Esophagus muscularis mucosa (tissue), 4 donors: ENCODE data around the gene SHC1. TPM values are rescaled to one million over a fixed set of nuclear protein-coding genes. Genes with fewer than 3 reads are reported as not detected.

Experiments used
- DNase-seq: peaks from one replicate; pipeline ENCODE4 v3.0.0-alpha.2; 2017; ENCODE audit errors: extremely low spot score
- H3K27ac ChIP-seq, 4 donors: fragments of 200-600 bp; sonication (generic); replicated peaks in 1 of 4; 1 replicate in 3 of 4; 2 replicates in 1 of 4; pipeline ENCODE4 v1.5.1; 2016 to 2019; ENCODE audit warnings: mild to moderate bottlenecking in 1 of 4
- H3K27me3 ChIP-seq, 4 donors: fragments of 200-600 bp; sonication (generic); one replicate each; pipeline versions ENCODE4 v1.5.1 to v1.6.0; 2016 to 2019
- H3K36me3 ChIP-seq, 4 donors: fragments of 200-600 bp; sonication (generic); one replicate each; pipeline ENCODE4 v1.5.1; 2016 to 2019
- H3K4me1 ChIP-seq, 4 donors: fragments of 200-600 bp; sonication (generic); one replicate each; pipeline ENCODE4 v1.5.1; 2016 to 2019
- H3K4me3 ChIP-seq, 4 donors: fragments of 200-600 bp; sonication (generic); 1 replicate in 2 of 4; 2 replicates in 2 of 4; pipeline ENCODE4 v1.5.1; 2016 to 2019; ENCODE audit warnings: mild to moderate bottlenecking in 4 of 4, moderate library complexity in 1 of 4
- H3K9me3 ChIP-seq, 4 donors: fragments of 200-600 bp; sonication (generic); 1 replicate in 3 of 4; 2 replicates in 1 of 4; pipeline ENCODE4 v1.5.1; 2016 to 2019
- EP300 ChIP-seq: sonication (generic); formaldehyde crosslinking; IDR thresholded peaks from one replicate; pipeline ENCODE4 v1.6.1; 2017; ENCODE audit warnings: antibody characterized with exemption
- POLR2A ChIP-seq: fragments of 450-650 bp; IDR thresholded peaks from one replicate; pipeline ENCODE4 v1.6.1; 2017; ENCODE audit warnings: antibody characterized with exemption, moderate library complexity, mild to moderate bottlenecking, low read depth
- POLR2AphosphoS5 ChIP-seq, 2 donors: sonication (generic); formaldehyde crosslinking; IDR thresholded peaks; one replicate each; pipeline ENCODE4 v1.6.1; 2017; ENCODE audit warnings: antibody characterized with exemption in 2 of 2
- WGBS: methylation state at CpG from one replicate; pipeline ENCODE4 v1.1.5; 2018; 5-methylcytosine and 5-hydroxymethylcytosine counted together
- intact Hi-C: fragments of 100-400 bp; cut with DNase I; formaldehyde crosslinking; loops from one replicate; pipeline ENCODE4 v1.15.1; 2023
- total RNA-seq, 4 donors: library from RNA; depleted of rRNA; stranded (reverse); fragments of >200 nt; gene quantifications; one replicate each; pipeline versions ENCODE4 v1.1.0 to v1.2.1, GENCODE V29; 2016
- TF ChIP-seq, protein P1 (sequence below), 3 experiments: fragments of 200-600 bp in 2 of 3; fragments of 450-650 bp in 1 of 3; sonication (generic) in 2 of 3; IDR thresholded peaks; one replicate each; pipeline ENCODE4 v1.5.1; 2017 to 2019; ENCODE audit warnings: antibody characterized with exemption in 3 of 3, mild to moderate bottlenecking in 2 of 3, moderate library complexity in 1 of 3

SHC1 gene
- total RNA-seq, result 100 to 1,000 TPM in 1 of 4 donors, 10 to 100 TPM in 3; 60.6 to 101 (median 93.4) TPM

DNA sequence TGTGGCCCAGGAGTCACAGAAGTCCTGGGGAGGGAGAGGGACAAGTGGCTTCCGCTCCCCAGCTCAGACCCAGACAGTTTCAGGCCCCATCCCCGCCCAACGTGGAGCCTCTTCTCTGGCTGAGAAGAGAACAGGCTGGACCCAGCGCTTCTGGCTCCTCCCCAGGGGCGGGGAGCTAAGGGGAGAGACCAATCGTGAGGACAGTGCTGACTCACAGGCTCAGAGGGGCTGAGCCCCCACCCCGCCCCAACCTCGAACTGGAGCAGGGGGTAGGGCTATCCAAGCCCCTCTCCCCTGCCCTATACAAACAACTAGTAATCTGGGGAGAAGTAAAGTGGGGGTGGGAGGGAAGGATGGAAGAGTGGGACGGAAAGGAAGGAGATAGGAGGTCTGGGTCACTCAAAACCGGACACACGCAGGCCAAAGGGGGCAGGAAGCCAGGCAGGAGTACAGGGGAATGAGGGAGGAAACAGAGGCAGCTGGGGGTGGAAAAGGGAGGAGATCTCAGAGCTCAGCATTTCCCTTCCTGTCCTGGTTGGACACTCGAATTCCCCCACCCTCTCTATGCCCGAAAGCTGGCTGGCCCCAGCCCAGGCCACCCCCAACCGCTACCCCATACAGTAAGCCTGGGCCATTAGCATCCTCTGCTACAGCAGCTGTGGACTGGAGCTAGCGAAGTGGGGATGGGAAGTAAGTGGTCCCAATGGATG lies at the start of gene SHC1:
Gene SHC1 (minus strand): TSS at position 117 of the 710 bp plus-strand sequence. CDS start 221 bp downstream, outside the sequence.
- TF ChIP-seq, protein P1, sequence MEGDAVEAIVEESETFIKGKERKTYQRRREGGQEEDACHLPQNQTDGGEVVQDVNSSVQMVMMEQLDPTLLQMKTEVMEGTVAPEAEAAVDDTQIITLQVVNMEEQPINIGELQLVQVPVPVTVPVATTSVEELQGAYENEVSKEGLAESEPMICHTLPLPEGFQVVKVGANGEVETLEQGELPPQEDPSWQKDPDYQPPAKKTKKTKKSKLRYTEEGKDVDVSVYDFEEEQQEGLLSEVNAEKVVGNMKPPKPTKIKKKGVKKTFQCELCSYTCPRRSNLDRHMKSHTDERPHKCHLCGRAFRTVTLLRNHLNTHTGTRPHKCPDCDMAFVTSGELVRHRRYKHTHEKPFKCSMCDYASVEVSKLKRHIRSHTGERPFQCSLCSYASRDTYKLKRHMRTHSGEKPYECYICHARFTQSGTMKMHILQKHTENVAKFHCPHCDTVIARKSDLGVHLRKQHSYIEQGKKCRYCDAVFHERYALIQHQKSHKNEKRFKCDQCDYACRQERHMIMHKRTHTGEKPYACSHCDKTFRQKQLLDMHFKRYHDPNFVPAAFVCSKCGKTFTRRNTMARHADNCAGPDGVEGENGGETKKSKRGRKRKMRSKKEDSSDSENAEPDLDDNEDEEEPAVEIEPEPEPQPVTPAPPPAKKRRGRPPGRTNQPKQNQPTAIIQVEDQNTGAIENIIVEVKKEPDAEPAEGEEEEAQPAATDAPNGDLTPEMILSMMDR (IDR thresholded peaks at IDR 0.05), result no peak
- TF ChIP-seq EP300 (peak; percentile 2), POLR2A (peak; percentile 94), POLR2AphosphoS5 (IDR thresholded peaks at IDR 0.05) (peak in 1 of 2 donors; percentile 96)
- peaks cover 7 to 37% (median 28%) of the 10 kb centered on the region in 4 donors for H3K36me3 ChIP-seq
- peak; percentile 97 for DNase-seq
- H3K4me1 ChIP-seq, result peaks cover 58 to 80% (median 66%) of the 10 kb centered on the region in 4 donors
- peak within 1 kb of the TSS; percentile 96 to 98 (median 96) for H3K27ac ChIP-seq
- H3K9me3 ChIP-seq, result no peaks in the 10 kb centered on the region
- H3K27me3 ChIP-seq, result no peaks in the 10 kb centered on the region
- intact Hi-C loops, result no loop called here
- peak within 1 kb of the TSS; percentile 51 to 56 (median 54) for H3K4me3 ChIP-seq
- WGBS, result 8% methylated on average over 10 of the region's 15 CpGs

DNA sequence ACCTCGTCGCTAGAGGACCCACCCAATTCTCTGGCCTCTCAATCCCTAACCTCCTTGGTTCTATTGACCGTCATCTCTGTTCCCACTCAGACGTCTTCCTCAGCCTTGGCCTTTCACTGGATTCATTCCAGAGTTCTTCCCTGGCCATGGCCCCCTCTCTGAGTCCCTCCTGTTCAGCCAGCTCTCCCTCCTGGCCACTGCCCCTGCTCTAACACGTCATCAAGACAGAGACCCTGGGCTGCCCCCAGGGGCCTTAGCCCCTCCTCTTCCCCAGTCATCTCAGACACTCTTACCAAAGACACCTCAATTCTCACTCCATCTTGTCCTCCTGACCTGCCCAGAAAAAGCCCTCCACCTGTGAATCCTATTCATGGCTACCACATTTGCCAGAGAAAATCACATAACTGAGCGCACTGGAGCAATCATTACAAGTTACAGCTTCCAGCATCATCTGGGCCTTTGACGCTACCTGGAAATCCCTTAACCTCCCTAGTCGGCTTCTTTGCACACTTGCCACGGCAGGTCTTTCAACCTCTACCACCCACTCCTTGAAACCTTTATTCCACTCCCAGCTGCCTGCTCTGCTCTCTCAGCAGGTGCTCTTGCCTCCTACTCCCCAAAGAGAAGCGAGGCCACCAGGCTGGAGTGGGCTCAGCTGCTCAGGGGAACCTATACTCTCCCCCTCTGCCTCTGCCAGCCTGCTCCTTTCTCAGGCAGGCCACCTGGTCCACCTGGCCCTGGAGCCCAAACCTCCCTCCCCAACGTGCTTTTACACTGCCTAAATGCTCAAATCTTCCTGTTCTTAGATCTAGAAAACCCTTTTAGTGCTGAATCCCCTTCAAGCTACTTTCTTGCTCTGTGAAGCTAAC lies 49.1 kb upstream of the SHC1 start:
- Histone ChIP-seq H3K36me3 (peaks cover 7 to 21% (median 15%) of the 10 kb centered on the region in 4 donors), H3K4me3 (no peak overlapping the region), H3K27me3 (no peaks in the 10 kb centered on the region), H3K9me3 (no peaks in the 10 kb centered on the region), H3K27ac (no peak overlapping the region), H3K4me1 (peaks cover 16 to 32% (median 25%) of the 10 kb centered on the region in 4 donors)
- TF ChIP-seq POLR2AphosphoS5 (IDR thresholded peaks at IDR 0.05), result no peak
- TF ChIP-seq, protein P1 (IDR thresholded peaks at IDR 0.05), result no peak
- TF ChIP-seq POLR2A, result no peak
- no peak for TF ChIP-seq EP300
- no peak for DNase-seq
- 84% methylated on average over 11 of the region's 11 CpGs for WGBS
- intact Hi-C loops, result loop anchor here (5.0 kb wide), 2 partner anchors 57 to 82 kb away; partner anchors contain the start of genes PMVK and PYGO2

DNA sequence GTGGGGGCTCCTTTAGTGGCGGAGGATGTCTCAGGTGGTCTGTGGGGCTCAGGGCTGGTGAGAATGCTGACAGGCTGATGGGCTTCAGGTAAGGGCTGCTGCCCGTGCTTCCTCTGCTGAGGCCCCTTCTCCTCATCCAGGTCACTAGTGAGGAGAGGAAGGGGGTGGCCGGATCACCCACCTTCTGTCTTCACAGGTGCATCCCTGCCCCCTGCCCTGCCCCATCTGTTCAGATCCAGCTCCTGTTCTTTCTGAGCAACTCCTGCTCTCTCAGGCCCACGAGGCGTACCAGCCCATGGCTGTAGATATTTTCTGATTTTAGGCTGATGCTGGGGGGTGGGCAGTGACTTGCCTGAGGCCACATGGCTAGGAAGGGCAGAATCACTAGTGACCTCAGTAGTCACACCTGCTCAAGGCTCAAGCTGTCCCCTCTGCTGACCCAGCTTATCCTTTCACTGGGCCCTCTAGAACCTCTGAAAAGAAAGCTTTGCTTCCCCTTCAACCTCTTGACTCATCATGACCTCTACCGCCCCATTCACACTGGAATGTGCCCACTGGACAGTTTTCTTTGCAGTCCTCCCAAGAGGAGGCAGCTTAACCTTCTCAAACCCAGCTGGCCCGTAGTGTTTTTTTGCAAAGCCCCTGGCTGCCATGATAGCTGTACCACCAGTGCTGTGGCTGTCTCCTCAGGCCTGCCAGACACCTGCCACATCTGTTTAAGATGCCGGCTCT lies 48.2 kb upstream of the SHC1 start:
- Histone ChIP-seq H3K9me3 (no peaks in the 10 kb centered on the region), H3K36me3 (peaks cover 9 to 29% (median 23%) of the 10 kb centered on the region in 4 donors), H3K4me1 (peaks cover 17 to 39% (median 27%) of the 10 kb centered on the region in 4 donors), H3K27me3 (no peaks in the 10 kb centered on the region), H3K4me3 (no peak overlapping the region), H3K27ac (peak overlapping the region in 3 of 4 donors; percentile 89 to 92 (median 90))
- no peak for DNase-seq
- TF ChIP-seq, protein P1 (IDR thresholded peaks at IDR 0.05), result no peak
- TF ChIP-seq POLR2AphosphoS5 (IDR thresholded peaks at IDR 0.05), result no peak
- no peak for TF ChIP-seq POLR2A
- no peak for TF ChIP-seq EP300
- intact Hi-C loops, result loop anchor here (5.0 kb wide), 2 partner anchors 56 to 81 kb away; partner anchors contain the start of genes PMVK and PYGO2
- WGBS, result 83% methylated on average over 6 of the region's 8 CpGs

GRCh38 chr1:155017946-155018316 lies 47.4 kb upstream of the SHC1 start:
- no peaks in the 10 kb centered on the region for H3K9me3 ChIP-seq
- WGBS, result 48% methylated on average over 6 of the region's 6 CpGs
- TF ChIP-seq POLR2AphosphoS5 (IDR thresholded peaks at IDR 0.05), result no peak
- TF ChIP-seq POLR2A, result no peak
- TF ChIP-seq EP300, result no peak
- TF ChIP-seq, protein P1 (IDR thresholded peaks at IDR 0.05), result no peak
- intact Hi-C loops, result loop anchor here (5.0 kb wide), 2 partner anchors 56 to 81 kb away; partner anchors contain the start of genes PMVK and PYGO2
- no peak for DNase-seq
- H3K36me3 ChIP-seq, result peaks cover 9 to 30% (median 24%) of the 10 kb centered on the region in 4 donors
- peak overlapping the region; percentile 54 to 66 (median 58) for H3K4me3 ChIP-seq
- peak overlapping the region; percentile 86 to 92 (median 90) for H3K27ac ChIP-seq
- H3K27me3 ChIP-seq, result no peaks in the 10 kb centered on the region
- peaks cover 23 to 47% (median 35%) of the 10 kb centered on the region in 4 donors for H3K4me1 ChIP-seq
